H1 (cell line): ENCODE data around the gene AP1M2.

Experiments used
- CEBPB ChIP-seq: IDR thresholded peaks from 2 replicates; pipeline ENCODE4 v1.6.1; 2012; ENCODE audit warnings: low read depth, low read length
- CHD2 ChIP-seq: IDR thresholded peaks from 2 replicates; pipeline ENCODE4 v1.6.1; 2012; ENCODE audit warnings: low read length, improper control_type of control experiment
- CTCF ChIP-seq, 3 experiments: IDR thresholded peaks; 1 replicate in 2 of 3; 2 replicates in 1 of 3; pipeline versions ENCODE4 v1.5.1 to v1.6.1; 2011; ENCODE audit warnings: low read length in 3 of 3, mild to moderate bottlenecking in 3 of 3, inconsistent platforms in 2 of 3, low read depth in 1 of 3, moderate library complexity in 1 of 3; ENCODE audit not compliant: insufficient read depth in 1 of 3; ENCODE audit errors: control extremely low read depth in 1 of 3
- EP300 ChIP-seq, 2 experiments: IDR thresholded peaks; 1 replicate in 1 of 2; 2 replicates in 1 of 2; pipeline ENCODE4 v1.6.1; 2011 to 2012; ENCODE audit warnings: low read depth in 2 of 2, low read length in 2 of 2, mild to moderate bottlenecking in 2 of 2, borderline replicate concordance in 1 of 2, inconsistent platforms in 1 of 2, moderate library complexity in 1 of 2
- EZH2 ChIP-seq: fragments of 200-600 bp; sonication (generic); IDR thresholded peaks from 2 replicates; pipeline ENCODE4 v1.7.1; 2012; ENCODE audit warnings: low read depth, mild to moderate bottlenecking, moderate library complexity, low read length, inconsistent platforms; ENCODE audit not compliant: severe bottlenecking
- MAFK ChIP-seq: IDR thresholded peaks from 2 replicates; pipeline ENCODE4 v1.6.1; 2012; ENCODE audit warnings: low read depth, mild to moderate bottlenecking, improper control_type of control experiment, low read length
- POLR2A ChIP-seq, 2 experiments: IDR thresholded peaks; 1 replicate in 1 of 2; 2 replicates in 1 of 2; pipeline ENCODE4 v1.6.1; 2011; ENCODE audit warnings: low read depth in 2 of 2, low read length in 2 of 2, mild to moderate bottlenecking in 2 of 2; ENCODE audit errors: control extremely low read depth in 1 of 2
- SIN3A ChIP-seq, 2 experiments: IDR thresholded peaks in 1 of 2; conservative IDR thresholded peaks in 1 of 2; 2 replicates each; pipeline ENCODE4 v1.6.1; 2011 to 2012; ENCODE audit warnings: low read length in 2 of 2, improper control_type of control experiment in 1 of 2, low read depth in 1 of 2, mild to moderate bottlenecking in 1 of 2
- TF ChIP-seq, protein P1 (sequence below): IDR thresholded peaks from 2 replicates; pipeline ENCODE4 v1.6.1; 2011; ENCODE audit warnings: low read length, improper control_type of control experiment

GRCh38 chr19:10535613-10536012 is 51.5 kb downstream of the AP1M2 start:
- TF ChIP-seq MAFK (no peak), CHD2 (no peak), CEBPB (no peak), SIN3A (conservative IDR thresholded peaks at IDR 0.05 in 1 of 2, IDR thresholded peaks at IDR 0.05 in 1 of 2; ENCODE audit: low read depth in 1 of 2, low read length in 2 of 2) (no peak), CTCF (IDR thresholded peaks at IDR 0.05; ENCODE audit: control extremely low read depth in 1 of 3, insufficient read depth in 1 of 3, low read depth in 1 of 3, low read length in 3 of 3) (no peak), EP300 (IDR thresholded peaks at IDR 0.05; ENCODE audit: borderline replicate concordance in 1 of 2, low read depth in 2 of 2, low read length in 2 of 2) (no peak), EZH2 (no peak), POLR2A (IDR thresholded peaks at IDR 0.05; ENCODE audit: control extremely low read depth in 1 of 2, low read depth in 2 of 2, low read length in 2 of 2) (no peak)
- TF ChIP-seq, protein P1, sequence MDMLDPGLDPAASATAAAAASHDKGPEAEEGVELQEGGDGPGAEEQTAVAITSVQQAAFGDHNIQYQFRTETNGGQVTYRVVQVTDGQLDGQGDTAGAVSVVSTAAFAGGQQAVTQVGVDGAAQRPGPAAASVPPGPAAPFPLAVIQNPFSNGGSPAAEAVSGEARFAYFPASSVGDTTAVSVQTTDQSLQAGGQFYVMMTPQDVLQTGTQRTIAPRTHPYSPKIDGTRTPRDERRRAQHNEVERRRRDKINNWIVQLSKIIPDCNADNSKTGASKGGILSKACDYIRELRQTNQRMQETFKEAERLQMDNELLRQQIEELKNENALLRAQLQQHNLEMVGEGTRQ = no peak
